ENCODE data around the gene VWA2.

DNA sequence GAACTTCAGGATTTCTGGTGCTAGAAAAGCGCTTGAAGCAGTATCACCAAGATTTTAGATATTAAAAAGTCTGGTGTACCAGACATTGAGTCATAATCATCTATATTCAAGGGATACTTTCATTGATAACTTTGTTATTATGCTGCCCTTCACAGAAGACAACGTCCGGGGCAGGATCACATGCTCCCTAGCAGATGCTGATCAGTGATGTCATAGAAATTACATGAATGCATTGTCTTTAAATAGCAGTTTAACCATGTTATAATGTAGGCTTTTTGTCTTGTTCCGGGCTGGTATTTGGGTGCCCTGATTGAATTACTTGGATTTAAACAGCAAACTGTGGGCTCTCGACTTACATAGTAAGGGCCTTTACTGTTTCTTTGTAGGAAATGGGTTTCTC lies 54.0 kb downstream of the VWA2 start:
- TF ChIP-seq CTCF (IDR thresholded peaks at IDR 0.05 in 2 of 3, conservative IDR thresholded peaks at IDR 0.05 in 1 of 3; ENCODE audit: borderline replicate concordance in 1 of 3, insufficient read depth in 1 of 3, low read depth in 2 of 3, low read length in 2 of 3): no peak
- no peak for TF ChIP-seq EZH2 (IDR thresholded peaks at IDR 0.05)
- no peak for TF ChIP-seq POLR2AphosphoS5 (IDR thresholded peaks at IDR 0.05; ENCODE audit: low read depth, low read length)
- TF ChIP-seq POLR2A (IDR thresholded peaks at IDR 0.05; ENCODE audit: borderline replicate concordance, extremely low read depth, insufficient read depth, insufficient read length): no peak

All from HCT116 (cell line).